GM18508 (cell line): ENCODE results near the gene DTD1.
A peak's percentile ranks its signal among the peaks of the same experiment; 100 is the strongest.

Source experiments
- ATAC-seq: cut with Tn5 transposase; IDR thresholded peaks from one replicate; pipeline ENCODE4 v1.9.1; 2021; ENCODE audit warnings: moderate number of reproducible peaks; ENCODE audit not compliant: insufficient read depth, unreplicated experiment

DTD1 gene

DNA sequence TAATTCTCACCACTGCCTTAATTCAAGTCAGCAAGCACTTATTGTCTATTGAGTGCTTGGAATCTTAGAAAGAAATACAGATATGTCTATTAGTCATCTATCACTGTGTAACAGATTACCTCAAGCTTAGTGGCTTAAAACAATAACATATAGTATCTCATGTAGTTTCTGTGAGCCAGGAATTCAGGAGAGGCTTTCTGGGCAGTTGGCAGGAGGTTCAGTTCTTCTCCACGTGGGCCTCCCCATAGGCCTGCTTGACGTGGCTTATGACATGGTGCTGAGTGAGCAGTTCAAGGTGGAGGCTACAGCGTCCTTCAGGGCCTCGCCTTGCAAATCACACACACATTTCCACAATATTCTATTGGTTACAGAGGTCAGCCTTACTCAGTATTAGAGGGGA is 69.7 kb downstream of the DTD1 start:
- ATAC-seq: no peak

DNA sequence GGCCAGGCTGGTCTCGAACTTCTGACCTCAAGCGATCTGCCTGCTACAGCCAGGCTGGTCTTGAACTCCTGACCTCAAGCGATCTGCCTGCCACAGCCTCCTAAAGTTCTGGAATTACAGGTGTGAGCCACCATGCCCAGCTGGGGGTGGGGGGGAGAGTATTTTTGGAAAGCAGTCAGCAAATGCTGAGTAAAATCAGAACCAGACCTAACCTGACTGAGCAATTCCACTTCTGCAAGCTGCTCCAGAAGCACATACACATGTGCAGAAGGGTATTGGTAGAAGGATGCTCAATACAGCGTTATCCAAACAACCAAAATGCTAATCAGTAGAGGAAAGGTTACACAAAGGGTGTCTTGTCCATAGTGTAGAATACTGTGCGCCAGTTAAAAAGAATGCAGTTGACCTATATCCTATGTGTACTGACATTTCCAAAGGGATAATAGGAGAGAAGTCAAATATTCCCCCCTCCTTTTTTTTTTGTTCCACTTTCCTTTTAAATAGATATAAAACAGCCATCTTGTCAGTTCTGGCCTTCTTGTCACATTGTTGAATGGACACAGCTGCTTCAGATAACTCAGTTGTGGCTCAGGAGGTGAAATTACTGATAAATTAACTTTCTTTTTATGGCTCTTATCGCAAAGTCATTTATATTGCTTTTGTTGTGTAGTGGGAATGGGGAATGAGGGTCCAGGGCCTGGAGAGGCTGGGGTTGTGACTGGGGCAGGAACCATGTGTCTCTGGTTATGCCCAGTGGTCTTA is 74.6 kb downstream of the DTD1 start:
- peak; percentile 67 for ATAC-seq

DNA sequence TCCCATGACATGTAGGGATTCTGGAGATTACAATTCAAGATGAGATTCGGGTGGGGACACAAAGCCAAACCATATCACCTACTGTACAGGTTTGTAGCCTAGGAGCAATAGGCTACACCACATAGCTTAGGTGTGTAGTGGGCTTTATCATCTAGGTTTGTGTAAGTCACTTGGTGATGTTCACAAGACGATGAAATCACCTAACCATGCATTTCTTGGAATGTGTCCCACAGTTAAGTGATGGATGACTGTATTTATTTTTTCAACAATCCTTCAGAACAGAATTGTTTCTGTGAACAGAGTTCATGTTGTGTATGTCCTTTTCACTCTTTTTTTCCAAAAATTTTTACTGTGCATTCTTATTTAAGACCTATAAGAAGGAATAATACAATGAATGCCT is 76.1 kb downstream of the DTD1 start:
- ATAC-seq: no peak

DNA sequence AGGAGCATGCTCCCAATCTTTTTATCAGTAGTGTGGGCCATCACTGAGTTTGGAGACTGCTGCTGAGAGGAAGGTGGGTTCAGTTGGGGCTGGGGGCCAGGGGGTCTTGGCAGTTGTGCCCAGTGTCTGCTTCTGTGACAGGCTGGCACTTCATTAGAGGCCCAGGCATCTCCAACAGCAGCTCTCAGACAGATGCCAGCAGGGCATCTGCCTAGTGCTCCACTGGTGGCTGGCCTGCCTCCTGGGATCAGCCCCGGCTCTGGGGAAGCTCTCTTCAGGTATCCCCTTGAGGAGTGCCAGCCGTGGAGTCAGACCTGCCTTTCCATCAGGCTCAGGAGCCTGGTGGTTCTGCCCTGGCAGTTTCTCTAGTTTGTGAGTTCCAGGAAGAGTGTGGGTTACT is 77.3 kb downstream of the DTD1 start:
- no peak for ATAC-seq

DNA sequence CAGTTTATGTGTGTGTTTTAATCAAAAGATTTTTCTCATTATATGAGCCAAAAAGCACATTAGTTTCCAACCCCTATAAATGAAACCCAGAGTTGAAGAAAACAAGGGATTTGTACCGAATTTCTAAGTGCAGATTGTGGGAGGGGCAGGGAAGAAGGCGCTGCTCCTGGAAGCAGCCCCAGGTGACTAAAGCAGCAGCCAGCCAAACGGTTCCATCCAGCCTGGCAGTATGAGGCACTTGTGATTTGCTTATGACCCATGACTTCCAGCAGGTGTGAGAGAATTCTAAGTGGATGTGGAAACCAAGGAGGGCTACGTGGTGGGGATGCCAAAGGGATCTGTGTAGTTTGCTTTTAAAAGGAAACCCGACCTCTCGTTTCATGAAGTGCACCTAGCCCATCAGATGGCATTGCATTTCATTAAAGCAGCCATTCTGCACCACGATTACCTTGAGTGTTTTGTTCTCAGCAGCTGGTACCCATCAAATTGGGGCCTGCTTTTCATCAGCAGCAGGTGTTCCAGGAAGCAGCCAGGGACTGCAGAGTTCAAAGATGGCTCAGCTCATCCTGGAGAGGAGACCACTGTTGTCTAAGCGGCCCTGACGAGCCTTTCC is 79.1 kb downstream of the DTD1 start:
- ATAC-seq: no peak

DNA sequence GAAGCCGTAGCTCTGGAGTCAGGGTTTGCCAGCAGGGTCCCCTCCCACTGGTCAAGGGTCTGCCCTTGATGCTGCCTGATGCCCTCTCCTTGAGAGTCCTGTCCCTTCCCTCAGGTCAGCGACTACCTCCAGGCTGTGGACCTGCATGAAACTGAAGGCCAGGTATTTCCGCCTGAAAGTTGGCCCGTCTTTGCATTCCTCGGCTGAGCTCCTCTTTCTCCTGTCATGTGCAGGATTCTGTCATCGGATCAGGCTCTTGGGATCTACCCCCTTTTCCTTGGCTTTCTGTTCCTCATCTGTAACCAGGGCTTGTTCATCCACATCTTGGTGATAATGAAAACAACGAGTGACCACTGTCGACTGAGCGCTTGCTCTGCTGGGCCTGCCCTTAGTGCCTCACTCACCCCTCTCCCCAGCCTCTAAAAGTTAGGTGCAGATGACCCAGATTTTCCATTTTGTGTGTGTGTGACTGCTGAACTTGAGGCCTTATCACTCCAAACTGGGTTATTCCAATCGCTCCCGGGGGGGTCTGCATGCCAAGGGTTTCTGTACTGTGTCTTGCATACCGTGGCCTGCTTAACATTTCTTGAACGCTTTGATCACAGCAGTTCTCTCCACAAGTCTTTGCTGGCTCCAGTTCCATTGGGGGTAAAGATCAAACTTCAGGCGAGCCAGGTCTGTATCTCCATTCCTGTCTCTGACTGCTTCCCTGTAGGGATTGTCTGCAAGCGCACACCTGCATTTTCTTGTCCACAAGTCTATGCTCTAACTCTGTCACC is 81.6 kb downstream of the DTD1 start:
- ATAC-seq: no peak

DNA sequence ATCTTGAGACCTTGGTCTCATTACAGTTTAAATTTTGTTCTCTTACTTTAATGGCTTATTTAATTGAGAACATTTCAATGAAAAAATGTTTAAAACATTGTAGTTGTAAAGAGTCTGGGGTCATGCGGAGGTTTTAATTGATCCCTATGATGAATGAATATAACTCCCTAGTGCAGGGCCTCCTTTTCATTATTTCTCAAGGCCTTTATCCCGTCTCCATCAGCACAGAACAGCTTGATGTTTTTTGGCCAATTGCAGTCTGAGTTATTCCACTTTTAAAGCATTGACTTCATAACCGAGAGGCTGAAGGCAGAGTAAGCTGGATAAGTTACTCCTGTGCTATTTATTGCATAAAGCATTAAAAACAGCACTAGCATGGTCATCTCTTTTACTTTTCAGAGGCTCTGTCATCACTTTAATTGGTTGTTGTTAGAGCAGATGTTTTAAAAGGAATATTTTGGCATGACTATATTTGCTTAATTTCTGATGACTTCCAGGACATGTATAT is 83.4 kb downstream of the DTD1 start:
- ATAC-seq: no peak

DNA sequence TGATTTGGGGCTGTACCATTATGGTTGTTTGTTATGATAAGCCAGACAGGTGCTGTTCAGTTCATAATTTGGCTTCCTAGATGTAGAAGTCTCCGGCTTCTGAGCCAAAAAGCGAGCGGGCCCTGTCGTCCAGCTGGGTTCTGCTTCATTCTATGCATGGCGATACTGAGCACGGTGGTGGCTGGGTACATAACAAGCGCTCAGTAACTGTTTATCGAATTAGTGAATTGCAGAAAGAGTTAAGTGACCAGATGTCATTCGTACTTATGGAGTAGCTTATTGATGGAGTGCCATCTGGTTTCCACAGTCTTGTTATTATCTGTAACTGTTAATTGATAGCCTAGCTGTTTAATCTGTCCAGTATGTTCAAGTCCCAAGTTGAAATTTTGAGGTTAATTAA is 85.0 kb downstream of the DTD1 start:
- no peak for ATAC-seq

DNA sequence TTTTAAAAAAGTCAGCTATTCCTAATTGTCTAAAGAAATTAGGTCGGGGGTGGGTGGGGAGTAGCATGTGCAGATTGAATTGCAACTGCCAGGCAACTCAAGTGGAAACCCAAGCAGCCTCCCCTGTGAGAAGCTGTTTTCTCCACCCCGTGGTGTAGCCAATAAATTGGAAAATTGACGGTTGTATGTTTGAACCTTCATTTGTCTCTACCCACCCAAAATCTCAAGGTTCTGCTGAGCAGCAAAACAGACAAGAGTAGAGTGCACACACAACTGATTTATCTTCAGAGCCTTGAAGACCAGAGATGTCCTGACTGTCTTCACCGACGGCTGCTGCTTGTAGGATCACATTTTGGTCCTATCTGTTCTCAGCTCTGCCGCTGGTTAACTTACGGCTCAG is 88.5 kb downstream of the DTD1 start:
- ATAC-seq: no peak

DNA sequence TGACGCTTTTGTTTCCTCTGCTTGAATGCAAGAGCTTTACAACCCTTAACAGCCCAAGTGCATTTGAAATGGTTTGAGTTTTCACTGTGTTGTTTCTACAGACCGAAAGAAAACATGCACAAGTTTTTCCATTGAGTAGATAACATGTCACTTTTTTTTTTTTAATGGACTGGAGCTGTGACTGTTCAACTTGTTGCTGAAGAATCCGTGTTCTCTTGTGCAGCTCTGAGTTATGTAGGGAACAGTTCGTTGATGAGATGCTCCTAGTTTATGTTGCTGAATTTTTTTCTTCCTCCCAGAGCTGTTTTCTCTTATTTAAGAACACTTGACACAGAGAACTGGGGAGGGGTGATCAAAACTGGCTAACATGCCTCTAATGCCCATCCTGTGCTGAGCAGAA is 89.3 kb downstream of the DTD1 start:
- ATAC-seq: no peak

DNA sequence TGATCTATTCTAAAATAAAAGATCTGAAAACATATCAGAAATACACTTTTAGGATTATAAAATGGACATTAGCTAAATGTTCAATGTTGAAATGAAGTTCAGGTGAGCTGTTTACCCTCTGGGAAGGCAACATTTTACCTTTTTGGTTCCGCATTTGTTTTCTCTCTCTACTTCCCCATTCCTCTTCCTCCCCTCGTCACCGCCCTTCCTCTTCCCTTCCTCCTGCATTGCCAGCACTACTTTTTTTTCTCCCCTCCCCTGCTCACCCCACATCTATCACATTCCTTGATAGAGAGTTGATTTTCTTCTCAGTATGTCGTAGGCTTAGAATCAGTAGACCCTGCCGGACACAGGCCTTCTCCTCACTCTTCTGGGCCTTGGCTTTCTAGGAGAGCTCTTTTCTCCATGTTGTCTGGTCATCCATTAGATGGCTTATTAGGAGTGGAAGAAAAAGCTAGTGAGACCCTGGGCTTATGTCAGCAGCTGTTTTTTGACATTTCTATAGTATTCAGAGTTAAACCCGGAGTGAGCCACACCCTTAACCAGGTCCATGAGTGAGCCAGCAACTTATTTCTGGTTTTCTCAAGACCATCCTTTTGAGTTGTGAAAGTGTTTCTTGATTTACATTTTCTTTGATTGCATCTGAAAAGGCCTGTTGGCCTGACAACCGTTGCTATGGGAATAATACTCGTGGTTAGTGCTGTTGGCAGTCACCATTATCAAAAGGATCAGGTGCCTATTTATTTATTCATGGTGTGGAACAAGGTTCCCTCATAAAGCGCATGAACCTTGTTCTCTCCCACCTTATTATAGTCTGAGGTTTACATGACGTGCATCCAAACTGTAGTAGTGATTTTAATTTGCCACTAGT is 90.9 kb downstream of the DTD1 start:
- ATAC-seq: no peak

DNA sequence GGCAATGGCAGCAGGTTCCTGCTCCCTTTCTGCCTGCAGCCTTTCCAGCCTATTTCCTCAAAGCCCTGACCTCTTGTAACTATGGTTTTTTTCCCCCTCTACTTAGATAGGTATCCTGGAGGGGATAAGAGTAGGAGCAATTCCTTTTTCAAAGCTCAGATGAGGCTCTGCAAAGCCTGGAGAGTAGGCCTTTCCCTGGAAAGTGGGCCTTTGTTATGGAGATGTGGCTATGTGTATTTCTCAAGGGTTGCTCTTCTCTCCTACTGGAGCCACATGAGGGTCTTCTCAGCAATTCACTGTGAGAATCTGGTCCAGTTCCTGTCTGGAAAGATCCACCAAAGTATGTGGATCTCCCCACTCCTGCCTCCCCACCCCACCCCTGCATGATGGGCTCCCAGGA is 96.0 kb downstream of the DTD1 start:
- ATAC-seq: no peak

DNA sequence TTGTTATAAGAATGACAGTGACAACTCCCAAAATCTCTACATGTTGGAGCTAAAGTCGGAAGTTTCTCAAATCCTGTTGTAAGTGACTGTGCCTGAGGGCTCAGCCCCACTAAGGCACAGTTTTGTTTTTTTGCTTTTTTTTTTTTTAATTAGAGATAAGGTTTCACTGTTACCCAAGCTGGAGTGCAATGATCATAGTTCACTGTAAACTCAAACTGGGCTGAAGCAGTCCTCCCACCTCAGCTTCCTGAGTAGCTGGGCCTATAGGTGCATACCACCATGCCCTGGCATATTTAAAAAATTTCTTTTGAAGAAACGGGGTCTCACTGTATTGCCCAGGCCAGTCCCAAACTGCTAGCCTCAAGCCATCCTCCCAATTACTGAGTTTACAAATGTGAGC is 96.9 kb downstream of the DTD1 start:
- ATAC-seq: no peak

DNA sequence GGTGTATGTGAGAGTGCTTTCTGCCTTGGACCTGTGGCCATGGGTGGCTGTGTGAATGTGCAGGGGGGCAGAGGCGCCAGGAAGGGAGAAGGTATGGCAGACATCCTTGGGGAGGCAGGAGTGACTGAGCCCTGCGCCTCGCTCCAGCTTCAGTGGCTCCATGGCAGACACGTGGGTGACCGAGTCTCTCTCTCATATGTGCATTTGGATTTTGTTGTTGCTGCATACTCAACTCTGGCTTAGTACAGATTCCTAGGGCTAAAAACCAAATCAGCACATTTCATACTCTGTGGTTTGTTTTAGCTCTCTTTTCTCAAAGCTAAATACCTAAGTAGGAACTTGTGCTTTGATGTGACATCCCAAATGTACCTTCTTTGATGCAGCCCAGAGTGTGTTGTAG is 97.6 kb downstream of the DTD1 start:
- no peak for ATAC-seq

DNA sequence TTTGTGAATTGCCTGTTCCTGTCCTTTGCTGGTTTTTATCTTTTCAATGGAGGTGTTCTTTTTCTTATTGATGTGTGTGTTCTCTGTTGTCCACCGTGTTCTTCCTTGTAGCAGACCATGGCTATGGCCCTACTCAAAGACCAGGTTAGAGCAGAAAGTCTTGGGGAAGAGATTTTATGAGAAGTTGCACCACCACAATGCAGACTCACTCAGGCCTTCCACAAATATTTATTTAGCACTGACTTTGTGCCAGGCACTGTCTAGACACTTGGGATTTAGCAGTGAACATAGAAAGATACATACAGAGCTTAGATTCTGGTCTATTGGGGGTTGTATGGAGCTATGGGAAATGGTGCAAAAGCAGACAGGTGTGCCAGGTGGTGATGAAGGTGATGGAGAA is 98.8 kb downstream of the DTD1 start:
- ATAC-seq: no peak

DNA sequence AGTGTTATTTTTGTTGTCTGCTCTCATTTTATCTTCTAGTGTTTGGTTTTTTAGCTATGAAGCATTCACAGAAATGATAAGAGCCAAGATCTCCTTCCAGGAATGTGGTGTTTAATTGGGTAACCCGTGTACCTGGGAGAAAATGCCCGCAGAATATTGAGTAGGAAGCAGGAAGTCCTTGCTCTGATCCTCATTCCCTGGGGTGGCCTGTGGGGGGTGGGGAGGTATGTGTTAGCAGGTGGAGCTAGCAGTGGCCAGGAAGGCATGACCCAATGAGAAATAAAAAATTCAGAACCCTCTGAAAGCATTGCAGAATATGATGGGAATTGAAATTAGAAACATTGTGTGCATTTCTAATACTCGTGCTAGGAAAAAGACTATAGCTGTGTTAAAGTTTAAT is 100.8 kb downstream of the DTD1 start:
- no peak for ATAC-seq

DNA sequence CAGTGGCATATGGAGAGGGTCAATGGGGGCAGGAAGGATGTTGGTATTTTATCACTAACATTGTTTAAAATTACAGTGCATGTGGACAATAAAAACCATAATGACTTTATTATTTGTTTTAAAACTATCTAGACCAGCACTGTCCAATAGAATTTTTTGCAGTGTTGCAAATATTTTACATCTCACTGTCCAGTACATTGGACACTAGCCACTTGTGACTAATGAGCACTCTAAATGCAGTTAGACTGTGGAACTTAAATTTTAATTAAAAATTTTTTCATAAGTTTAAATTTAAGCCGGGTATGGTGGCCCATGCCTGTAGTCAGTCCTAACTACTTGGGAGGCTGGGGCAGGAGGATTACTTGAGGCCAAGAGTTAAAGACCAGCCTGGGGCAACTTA is 101.7 kb downstream of the DTD1 start:
- no peak for ATAC-seq

DNA sequence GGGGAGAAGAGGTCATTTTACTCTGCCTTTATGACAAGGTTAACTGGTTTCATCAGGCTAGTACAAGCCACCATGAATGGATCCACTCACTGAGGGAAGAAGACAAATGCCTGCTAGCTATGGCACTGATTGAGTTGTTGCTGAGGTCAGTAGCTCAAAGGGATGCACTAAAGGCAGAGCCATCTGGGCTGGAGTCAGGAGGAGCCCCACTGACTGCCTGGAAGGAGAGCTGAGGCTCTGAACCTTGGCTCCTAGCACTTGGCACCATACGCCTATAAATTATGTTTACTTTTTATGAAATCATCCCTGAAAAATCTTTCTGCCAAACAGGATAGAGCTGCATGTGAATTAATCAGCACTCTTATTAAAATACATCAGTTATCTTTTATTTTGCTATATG is 104.6 kb downstream of the DTD1 start:
- ATAC-seq: no peak

DNA sequence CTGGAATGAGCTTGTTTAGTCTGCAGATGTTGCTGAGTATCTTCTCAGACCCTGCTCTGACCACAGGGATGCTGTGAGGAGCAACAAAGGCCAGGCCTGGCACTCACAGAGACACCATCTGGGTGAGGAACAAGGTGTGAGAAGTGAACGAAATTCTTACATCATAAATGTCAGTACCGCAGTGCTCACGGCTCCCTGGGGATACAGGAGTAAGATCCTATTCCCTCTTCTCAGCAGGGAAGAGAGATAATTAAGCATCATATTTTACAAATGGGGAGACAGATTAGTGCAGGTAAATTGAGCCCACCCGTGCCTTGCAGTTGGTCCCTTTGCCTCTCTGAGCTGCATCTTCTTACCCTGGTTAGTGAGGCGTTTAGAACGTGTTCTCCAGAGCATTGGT is 106.2 kb downstream of the DTD1 start:
- ATAC-seq: no peak

DNA sequence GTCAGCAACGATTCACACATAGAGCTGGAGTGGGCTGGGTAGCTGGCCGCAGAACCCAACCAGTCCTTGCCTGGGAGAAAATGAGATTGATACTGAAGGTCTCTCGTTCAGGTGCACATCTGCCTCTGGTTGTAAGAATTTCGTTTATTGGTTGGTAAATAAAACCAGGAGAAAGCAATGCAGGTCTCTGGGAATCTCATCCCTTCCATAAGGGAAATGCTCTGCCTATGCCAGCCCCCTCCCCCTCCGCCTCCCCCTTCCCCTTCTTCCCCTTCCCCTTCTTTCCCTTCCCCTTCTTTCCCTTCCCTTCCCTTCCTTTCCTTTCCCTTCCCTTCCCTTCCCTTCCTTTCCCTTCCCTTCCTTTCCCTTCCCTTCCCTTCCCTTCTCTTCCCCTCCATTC is 107.3 kb downstream of the DTD1 start:
- no peak for ATAC-seq
